Measurements from ENCODE around the gene LRMDA. TPM values are rescaled to one million over a fixed set of nuclear protein-coding genes. Genes with fewer than 3 reads are reported as not detected.

LRMDA gene
- total and polyA plus RNA-seq, 2 of the 4 experiments (the other 2 are of a cell fraction), result 0.07 TPM; not detected in 1

DNA sequence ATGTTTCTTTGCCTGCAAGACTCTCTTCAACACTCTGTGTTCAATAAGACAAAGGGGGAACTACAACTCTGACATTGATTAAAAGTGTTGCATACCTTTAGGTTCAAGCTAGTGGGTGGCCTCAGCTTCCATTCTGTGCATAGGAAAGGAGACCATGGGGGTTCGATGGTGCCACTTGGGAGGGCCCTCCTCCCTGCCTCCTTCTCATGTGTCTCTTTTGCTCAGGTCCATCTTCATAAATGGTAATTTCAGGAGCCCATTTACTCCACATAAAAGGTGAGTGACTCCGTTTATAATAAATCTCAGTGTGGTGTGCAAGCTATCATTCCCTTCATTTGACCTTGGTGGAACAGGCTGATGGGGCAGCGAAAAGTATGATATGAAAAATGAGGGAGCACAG, 285.1 kb downstream of the LRMDA start:
- in situ Hi-C loops (cut with MboI; ENCODE audit: low sequenced_read_pairs) (no loop called here), intact Hi-C loops (cut with micrococcal nuclease) (no loop called here), dilution Hi-C loops (cut with HindIII; ENCODE audit: low sequenced_read_pairs, unreplicated experiment) (no loop called here)
- no peaks in the 10 kb centered on the region for H3K79me1 ChIP-seq (ENCODE audit: low read depth in 1 of 2, low read length in 2 of 2)
- no peaks in the 10 kb centered on the region for H3K9me3 ChIP-seq (ENCODE audit: control insufficient read depth, insufficient read depth, low read length)
- H3K23ac ChIP-seq (ENCODE audit: low read depth, low read length), result no peak overlapping the region
- no peak overlapping the region for H4K8ac ChIP-seq (ENCODE audit: low read depth in 2 of 2, low read length in 2 of 2)
- H4K91ac ChIP-seq (ENCODE audit: insufficient read depth, low read depth, low read length), result no peak overlapping the region
- no peak overlapping the region for H2AK9ac ChIP-seq (replicated peaks; ENCODE audit: low read depth, low read length, poor library complexity)
- no peaks in the 10 kb centered on the region for H3K36me3 ChIP-seq (ENCODE audit: control insufficient read depth, insufficient read depth, low read length)
- H3K27ac ChIP-seq (ENCODE audit: insufficient read depth, low read length), result no peak overlapping the region
- no peak overlapping the region for H2BK120ac ChIP-seq (ENCODE audit: low read depth, low read length)
- no peak overlapping the region for H2BK15ac ChIP-seq (ENCODE audit: low read depth, low read length)
- TF ChIP-seq SMC3 (IDR thresholded peaks at IDR 0.05; ENCODE audit: low read depth, low read length), result no peak
- no peak for TF ChIP-seq NFE2L2 (IDR thresholded peaks at IDR 0.05; ENCODE audit: low read depth, low read length)
- no peak for TF ChIP-seq FOS (IDR thresholded peaks at IDR 0.05; ENCODE audit: low read depth, low read length)
- no CpG with 5 or more reads among the region's 3 CpGs for WGBS, 2 experiments (ENCODE audit: extremely low coverage in 2 of 2, insufficient read length in 1 of 2)
- BruUV-seq (replicated peaks), result no TSS peak
- no peak overlapping the region for H3K4ac ChIP-seq (ENCODE audit: low read depth, low read length)
- POLR2A ChIA-PET (ENCODE audit: unreplicated experiment), result no interaction called here
- DNase-seq (no peak), ATAC-seq (ENCODE audit: low read depth) (no peak)
- H3K4me3 ChIP-seq (ENCODE audit: insufficient read depth, low read depth, low read length), result no peak overlapping the region
- H3K4me1 ChIP-seq (ENCODE audit: control insufficient read depth, insufficient read depth, low read length), result no peaks in the 10 kb centered on the region
- no peaks in the 10 kb centered on the region for H4K20me1 ChIP-seq (ENCODE audit: insufficient read depth, low read length)
- H3K14ac ChIP-seq (replicated peaks; ENCODE audit: low read depth, low read length), result no peak overlapping the region
- H3K18ac ChIP-seq (ENCODE audit: low read depth, low read length), result no peak overlapping the region
- H3K27me3 ChIP-seq (ENCODE audit: control insufficient read depth, insufficient read depth, low read length), result peaks cover 3% of the 10 kb centered on the region; the same call in 1 of the 2 replicates
- H3K9me1 ChIP-seq (ENCODE audit: insufficient read depth, low read length), result no peaks in the 10 kb centered on the region
- no peak overlapping the region for H3K9ac ChIP-seq (ENCODE audit: low read depth, low read length)
- H3K4me2 ChIP-seq (ENCODE audit: low read depth, low read length), result no peak overlapping the region
- no peak overlapping the region for H4K5ac ChIP-seq (ENCODE audit: low read depth, low read length)
- CTCF ChIA-PET, result no interaction called here
- H2BK20ac ChIP-seq (ENCODE audit: low read depth, low read length), result no peak overlapping the region
- no peak overlapping the region for H2AFZ ChIP-seq (replicated peaks; ENCODE audit: low read length, poor library complexity)
- no peak overlapping the region for H3K56ac ChIP-seq (ENCODE audit: extremely low read depth, insufficient read depth, low read length)
- no peak overlapping the region for H2AK5ac ChIP-seq (ENCODE audit: low read depth, low read length)
- H2BK5ac ChIP-seq (ENCODE audit: low read depth, low read length, poor library complexity, severe bottlenecking), result no peak overlapping the region

Data from IMR-90 (cell line).